GM23248 (cell line): Measurements from ENCODE around the gene DLG2. TPM values are rescaled to one million over a fixed set of nuclear protein-coding genes. Genes with fewer than 3 reads are reported as not detected.
A peak's percentile ranks its signal among the peaks of the same experiment; 100 is the strongest.

Experiments
- DNase-seq: peaks from one replicate; pipeline ENCODE4 v3.0.0-alpha.2; 2015
- H2AFZ ChIP-seq: fragments of 200-600 bp; sonication (generic); 2 replicates; pipeline ENCODE4 v1.6.1; 2016; ENCODE audit warnings: antibody characterized with exemption
- H3F3A ChIP-seq: fragments of 200-600 bp; sonication (generic); 2 replicates; pipeline ENCODE4 v1.6.1; 2016; ENCODE audit warnings: mild to moderate bottlenecking, antibody characterized with exemption, mixed run types; ENCODE audit not compliant: insufficient read depth
- H3K27ac ChIP-seq: fragments of 200-600 bp; sonication (generic); 2 replicates; pipeline ENCODE4 v1.5.1; 2016; ENCODE audit warnings: mild to moderate bottlenecking
- H3K27me3 ChIP-seq: fragments of 200-600 bp; sonication (generic); replicated peaks from 2 replicates; pipeline ENCODE4 v1.6.1; 2016; ENCODE audit warnings: mild to moderate bottlenecking; ENCODE audit not compliant: insufficient read depth
- H3K36me3 ChIP-seq: fragments of 200-600 bp; sonication (generic); 2 replicates; pipeline ENCODE4 v1.6.1; 2016; ENCODE audit warnings: low read depth, mild to moderate bottlenecking
- H3K4me1 ChIP-seq: fragments of 200-600 bp; sonication (generic); 2 replicates; pipeline ENCODE4 v1.6.1; 2016; ENCODE audit warnings: mild to moderate bottlenecking; ENCODE audit not compliant: insufficient read depth
- H3K4me2 ChIP-seq: fragments of 200-600 bp; sonication (generic); one replicate; pipeline ENCODE4 v1.6.1; 2016; ENCODE audit warnings: mild to moderate bottlenecking; ENCODE audit not compliant: unreplicated experiment
- H3K4me3 ChIP-seq: fragments of 200-600 bp; sonication (generic); 2 replicates; pipeline ENCODE4 v1.5.1; 2016; ENCODE audit warnings: mild to moderate bottlenecking
- H3K79me2 ChIP-seq: fragments of 200-600 bp; sonication (generic); 2 replicates; pipeline ENCODE4 v1.6.1; 2016; ENCODE audit warnings: mild to moderate bottlenecking; ENCODE audit not compliant: insufficient read depth
- H3K9ac ChIP-seq: fragments of 200-600 bp; sonication (generic); 2 replicates; pipeline ENCODE4 v1.6.1; 2016; ENCODE audit warnings: mild to moderate bottlenecking
- H3K9me2 ChIP-seq: fragments of 200-600 bp; sonication (generic); 2 replicates; pipeline ENCODE4 v1.6.1; 2016; ENCODE audit warnings: mixed run types, mild to moderate bottlenecking, moderate library complexity; ENCODE audit not compliant: insufficient read depth
- H3K9me3 ChIP-seq: fragments of 200-600 bp; sonication (generic); one replicate; pipeline ENCODE4 v1.6.1; 2017; ENCODE audit warnings: low read depth
- H4K20me1 ChIP-seq: fragments of 200-600 bp; sonication (generic); 2 replicates; pipeline ENCODE4 v1.6.0; 2016; ENCODE audit not compliant: insufficient read depth
- EZH2 ChIP-seq: fragments of 200-600 bp; sonication (generic); IDR thresholded peaks from 2 replicates; pipeline ENCODE4 v1.6.1; 2018; ENCODE audit warnings: antibody characterized with exemption, mild to moderate bottlenecking; ENCODE audit not compliant: insufficient read depth, poor library complexity, severe bottlenecking
- EZH2phosphoT487 ChIP-seq: fragments of 200-600 bp; sonication (generic); IDR thresholded peaks from 2 replicates; pipeline ENCODE4 v1.6.1; 2018; ENCODE audit warnings: antibody characterized with exemption, moderate library complexity, mild to moderate bottlenecking, low read depth; ENCODE audit not compliant: insufficient read depth
- WGBS, 2 experiments: methylation state at CpG; one replicate each; pipeline ENCODE4 v1.1.6; 2015 to 2017; ENCODE audit warnings: low lambda C conversion rate in 2 of 2, low coverage in 1 of 2; ENCODE audit errors: missing lambda C conversion rate in 2 of 2; 5-methylcytosine and 5-hydroxymethylcytosine counted together
- in situ Hi-C: fragments of 300-500 bp; cut with MboI; formaldehyde crosslinking; loops from 2 replicates; pipeline ENCODE4 v1.15.0; 2020
- polyA plus RNA-seq: library from polyadenylated mRNA; unstranded; fragments of >200 nt; fragmentation: Nextera tagmentation; extraction: Ambion mirVana; gene quantifications from 2 replicates; pipeline ENCODE4 v1.2.1, GENCODE V29; 2016
- total RNA-seq: library from RNA; depleted of rRNA; stranded (reverse); fragments of >200 nt; shearing (Covaris generic); gene quantifications from 2 replicates; pipeline ENCODE4 v1.2.3, GENCODE V29; 2014

Gene DLG2
- total and polyA plus RNA-seq, 2 experiments from 2014 or later = 1.1 to 1.7 TPM

DNA sequence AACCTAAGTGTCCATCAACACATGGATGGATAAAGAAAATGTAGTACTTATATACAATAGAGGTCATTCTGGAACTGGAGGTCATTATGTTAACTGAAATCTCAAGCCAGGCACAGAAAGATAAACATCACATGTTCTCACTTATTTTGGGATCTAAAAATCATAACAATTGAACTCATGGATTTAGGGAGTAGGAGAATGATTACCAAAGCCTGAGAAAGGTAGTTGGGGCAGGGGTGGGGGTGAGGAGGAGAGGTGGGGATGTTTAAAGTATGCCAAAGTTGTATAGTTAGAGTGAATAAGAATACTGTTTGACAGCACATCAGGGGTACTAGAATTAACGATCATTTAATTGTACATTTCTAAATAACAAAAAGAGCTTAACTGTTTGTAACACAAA is 1112.7 kb downstream of the DLG2 start:
- Histone ChIP-seq H3K36me3 (no peaks in the 10 kb centered on the region), H3K9me2 (no peaks in the 10 kb centered on the region), H3K27me3 (no peaks in the 10 kb centered on the region), H3K4me2 (no peak overlapping the region), H3K9me3 (no peaks in the 10 kb centered on the region), H2AFZ (no peak overlapping the region), H3K79me2 (no peaks in the 10 kb centered on the region), H3K9ac (no peak overlapping the region), H3K4me3 (no peak overlapping the region), H3F3A (no peaks in the 10 kb centered on the region), H3K4me1 (no peaks in the 10 kb centered on the region), H3K27ac (no peak overlapping the region), H4K20me1 (no peaks in the 10 kb centered on the region)
- no peak for DNase-seq
- 94 to 100% methylated on average over 1 of the region's 1 CpG for WGBS, 2 experiments
- TF ChIP-seq EZH2 = no peak
- no peak for TF ChIP-seq EZH2phosphoT487
- in situ Hi-C loops = no loop called here

DNA sequence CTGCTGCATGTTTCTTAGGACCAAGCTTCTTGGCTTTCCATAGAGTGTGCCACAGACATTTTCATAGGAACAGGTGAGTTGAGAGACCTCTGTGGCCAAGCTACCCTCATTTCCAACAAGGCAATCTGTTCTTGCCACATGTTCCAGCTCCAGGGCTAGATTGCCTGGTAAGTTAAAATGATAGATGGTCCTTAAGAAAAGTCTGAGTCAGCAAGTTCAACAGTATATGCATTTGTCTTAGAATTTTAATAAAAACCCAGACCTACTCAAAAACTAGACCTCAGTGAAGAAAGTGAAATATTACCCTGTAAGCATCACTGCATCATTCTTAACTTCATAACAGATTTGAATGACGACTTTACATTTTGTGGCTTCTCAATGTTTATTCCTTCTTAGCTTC is 1123.6 kb downstream of the DLG2 start:
- WGBS, 2 experiments = 87 to 89% methylated on average over 1 of the region's 1 CpG
- no peaks in the 10 kb centered on the region for H3K27me3 ChIP-seq
- no peaks in the 10 kb centered on the region for H4K20me1 ChIP-seq
- no peaks in the 10 kb centered on the region for H3K36me3 ChIP-seq
- no peaks in the 10 kb centered on the region for H3K9me2 ChIP-seq
- H3K4me2 ChIP-seq = no peak overlapping the region
- no peak overlapping the region for H3K27ac ChIP-seq
- H3K9ac ChIP-seq = no peak overlapping the region
- H3K4me3 ChIP-seq = no peak overlapping the region
- TF ChIP-seq EZH2 (no peak), EZH2phosphoT487 (no peak)
- in situ Hi-C loops = no loop called here
- peaks cover 7% of the 10 kb centered on the region; the same call in 1 of the 2 replicates for H3F3A ChIP-seq
- no peaks in the 10 kb centered on the region for H3K79me2 ChIP-seq
- no peaks in the 10 kb centered on the region for H3K9me3 ChIP-seq
- H3K4me1 ChIP-seq = peaks cover 11% of the 10 kb centered on the region
- DNase-seq = no peak
- H2AFZ ChIP-seq = no peak overlapping the region

DNA sequence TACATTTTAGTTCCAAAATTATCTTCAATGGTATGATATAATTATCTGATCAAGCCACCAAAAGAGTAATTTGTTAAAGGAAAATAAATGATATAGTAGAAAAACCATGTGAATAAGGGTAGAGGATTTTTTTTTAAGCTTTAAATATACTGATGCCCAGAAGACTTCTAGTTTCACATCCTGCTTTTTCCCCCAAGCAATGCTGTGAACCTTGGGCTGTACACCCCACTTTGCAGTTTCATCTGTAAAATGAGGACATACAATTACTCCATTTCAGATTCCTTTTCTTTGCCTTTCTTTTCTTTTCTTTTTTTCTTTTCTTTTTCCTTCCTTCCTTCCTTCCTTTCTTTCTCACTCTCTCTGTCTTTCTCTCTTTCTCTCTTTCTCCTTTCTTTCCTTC is 1125.4 kb downstream of the DLG2 start:
- no peaks in the 10 kb centered on the region for H3K79me2 ChIP-seq
- H3K9me2 ChIP-seq = no peaks in the 10 kb centered on the region
- TF ChIP-seq EZH2 = no peak
- TF ChIP-seq EZH2phosphoT487 = no peak
- no peak for DNase-seq
- no peak overlapping the region for H3K27ac ChIP-seq
- H3K27me3 ChIP-seq = no peaks in the 10 kb centered on the region
- no peaks in the 10 kb centered on the region for H4K20me1 ChIP-seq
- H3K9ac ChIP-seq = no peak overlapping the region
- peaks cover 26% of the 10 kb centered on the region for H3K4me1 ChIP-seq
- no peaks in the 10 kb centered on the region for H3K36me3 ChIP-seq
- H3K4me2 ChIP-seq = no peak overlapping the region
- H3K4me3 ChIP-seq = no peak overlapping the region
- H2AFZ ChIP-seq = no peak overlapping the region
- in situ Hi-C loops = no loop called here
- H3K9me3 ChIP-seq = no peaks in the 10 kb centered on the region
- peaks cover 16% of the 10 kb centered on the region; the same call in 1 of the 2 replicates for H3F3A ChIP-seq

DNA sequence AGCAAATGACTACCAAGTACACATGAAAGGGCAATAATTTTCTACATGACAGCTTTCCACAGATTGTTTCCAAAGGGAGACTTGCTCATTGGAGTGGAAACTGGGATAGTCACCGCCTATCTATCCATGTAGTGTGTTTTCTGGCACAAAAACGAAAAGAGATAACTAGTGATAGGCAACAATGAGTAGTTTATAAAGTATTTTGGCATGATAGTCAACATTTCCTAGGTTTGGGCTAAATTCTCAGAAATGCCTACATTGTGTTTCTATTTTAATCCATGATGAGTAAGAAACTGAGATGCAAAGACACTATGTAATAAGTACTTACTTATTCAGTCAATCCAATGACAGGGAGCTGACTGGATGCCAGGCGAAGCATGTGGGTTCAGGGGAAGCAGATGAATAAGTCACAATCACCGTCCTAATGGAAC is 1129.1 kb downstream of the DLG2 start:
- H3K4me3 ChIP-seq = 0 out of 2 replicates have a peak overlapping the region, but pooled peaks have one; percentile 4
- H3K4me2 ChIP-seq = peak overlapping the region; percentile 40
- DNase-seq = peak; percentile 82
- peak overlapping the region; percentile 22 for H3K27ac ChIP-seq
- H3K4me1 ChIP-seq = peaks cover 34% of the 10 kb centered on the region
- no peak overlapping the region for H3K9ac ChIP-seq
- no peaks in the 10 kb centered on the region for H3K27me3 ChIP-seq
- no peak for TF ChIP-seq EZH2
- no peak for TF ChIP-seq EZH2phosphoT487
- no peak overlapping the region for H2AFZ ChIP-seq
- H3K9me2 ChIP-seq = no peaks in the 10 kb centered on the region
- peaks cover 26% of the 10 kb centered on the region; the same call in 1 of the 2 replicates for H3F3A ChIP-seq
- 1% methylated on average over 4 of the region's 4 CpGs for WGBS, 2 experiments
- H3K79me2 ChIP-seq = no peaks in the 10 kb centered on the region
- no peaks in the 10 kb centered on the region for H3K36me3 ChIP-seq
- H4K20me1 ChIP-seq = no peaks in the 10 kb centered on the region
- H3K9me3 ChIP-seq = no peaks in the 10 kb centered on the region
- in situ Hi-C loops = no loop called here

DNA sequence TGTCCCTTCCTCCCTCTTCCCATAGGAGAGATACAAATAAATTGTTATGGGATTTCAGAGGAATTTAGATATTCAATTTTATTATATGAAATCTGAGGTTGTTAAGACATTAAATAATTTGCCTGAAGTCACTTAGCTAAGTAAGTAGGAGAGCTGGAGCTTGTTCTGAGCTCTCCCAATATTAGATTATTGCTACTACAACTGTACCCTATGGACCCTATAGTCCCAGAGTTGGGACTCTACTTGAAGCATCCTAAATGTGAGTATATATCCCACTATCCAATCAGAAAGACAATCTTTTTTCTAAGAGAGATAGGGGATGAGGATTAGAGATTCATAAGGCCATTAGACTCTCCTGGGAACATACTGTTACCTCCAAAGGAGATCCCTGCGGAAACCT is 1130.0 kb downstream of the DLG2 start:
- no peak overlapping the region for H2AFZ ChIP-seq
- H3F3A ChIP-seq = peaks cover 26% of the 10 kb centered on the region; the same call in 1 of the 2 replicates
- peaks cover 36% of the 10 kb centered on the region for H3K4me1 ChIP-seq
- 91 to 100% methylated on average over 1 of the region's 1 CpG for WGBS, 2 experiments
- no peaks in the 10 kb centered on the region for H3K9me2 ChIP-seq
- in situ Hi-C loops = no loop called here
- DNase-seq = no peak
- H3K27me3 ChIP-seq = no peaks in the 10 kb centered on the region
- H3K4me3 ChIP-seq = no peak overlapping the region
- TF ChIP-seq EZH2 (no peak), EZH2phosphoT487 (no peak)
- H3K79me2 ChIP-seq = no peaks in the 10 kb centered on the region
- no peaks in the 10 kb centered on the region for H3K9me3 ChIP-seq
- no peaks in the 10 kb centered on the region for H4K20me1 ChIP-seq
- no peak overlapping the region for H3K9ac ChIP-seq
- peak overlapping the region; percentile 40 for H3K4me2 ChIP-seq
- no peak overlapping the region for H3K27ac ChIP-seq
- H3K36me3 ChIP-seq = no peaks in the 10 kb centered on the region
